AG09309 (cell line): Measurements from ENCODE around the gene SLAMF8.

Experiments used
- DNase-seq: peaks from one replicate; pipeline ENCODE4 v3.0.0-alpha.2; 2010; ENCODE audit warnings: low read depth
- H3K4me3 ChIP-seq: 2 replicates; pipeline ENCODE4 v1.5.1; 2011; ENCODE audit warnings: mild to moderate bottlenecking, low read depth, low read length, moderate library complexity; ENCODE audit not compliant: control insufficient read depth
- CTCF ChIP-seq: IDR thresholded peaks from 2 replicates; pipeline ENCODE4 v1.5.1; 2011; ENCODE audit warnings: mild to moderate bottlenecking, low read depth, low read length, inconsistent platforms; ENCODE audit not compliant: insufficient read depth, control insufficient read depth; ENCODE audit errors: missing control alignments

SLAMF8 gene

DNA sequence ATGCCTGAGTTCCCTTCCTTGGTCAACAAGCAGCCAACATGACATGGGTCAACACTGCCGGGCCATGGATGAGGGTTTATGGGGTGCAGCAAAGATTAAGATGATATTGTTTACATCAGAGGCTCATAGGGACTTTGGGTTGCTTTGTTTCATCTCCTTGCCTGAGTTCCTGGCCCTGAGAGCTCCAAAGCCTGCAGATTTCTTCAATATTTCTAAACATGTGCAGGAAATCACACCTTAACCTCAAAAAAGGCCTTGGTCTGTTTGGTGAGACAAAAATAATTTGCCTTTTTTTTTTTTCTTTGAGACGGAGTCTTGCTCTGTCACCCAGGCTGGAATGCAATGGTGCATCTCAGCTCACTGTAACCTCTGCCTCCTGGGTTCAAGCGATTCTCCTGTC lies 876 bp downstream of the SLAMF8 start:
- TF ChIP-seq CTCF, result no peak
- DNase-seq, result no peak
- no peak overlapping the region for H3K4me3 ChIP-seq

GRCh38 chr1:159828176-159828575 lies 1.5 kb downstream of the SLAMF8 start:
- no peak for TF ChIP-seq CTCF
- no peak overlapping the region for H3K4me3 ChIP-seq
- DNase-seq, result no peak

DNA sequence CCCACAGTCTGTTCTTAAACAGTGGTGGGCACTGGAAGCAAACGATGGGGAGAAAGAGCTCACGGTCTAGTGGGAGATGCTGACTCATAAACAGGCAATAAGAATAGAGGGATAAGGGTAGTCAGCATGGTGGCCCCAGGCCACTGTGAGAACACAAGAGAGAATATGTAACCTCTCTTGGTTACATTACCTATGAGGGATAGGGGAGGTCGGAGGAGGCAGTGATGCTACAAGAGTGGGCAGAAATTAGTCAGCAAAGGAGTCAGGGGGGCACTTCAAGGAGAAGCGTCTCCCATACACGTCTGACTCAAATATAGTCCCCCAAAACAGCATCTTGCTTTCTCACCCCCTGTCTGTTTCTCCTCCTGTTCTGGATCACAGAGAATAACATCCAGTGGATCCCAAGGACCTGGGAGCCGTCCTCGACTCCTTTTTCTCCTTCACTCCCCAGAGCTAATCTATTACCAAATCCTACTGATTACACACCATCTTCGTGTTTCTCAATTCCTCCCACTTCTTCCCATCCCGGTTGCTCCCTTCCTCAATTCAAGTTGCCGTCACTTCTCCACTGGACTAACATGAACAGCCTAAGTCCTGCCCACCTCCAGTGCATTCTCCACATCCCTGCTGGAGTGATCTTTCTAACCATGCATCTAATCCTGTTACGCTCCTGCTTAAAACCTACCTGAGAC lies 2.1 kb downstream of the SLAMF8 start:
- no peak overlapping the region for H3K4me3 ChIP-seq
- DNase-seq, result no peak
- TF ChIP-seq CTCF, result no peak

- no peak for DNase-seq
- TF ChIP-seq CTCF, result no peak
- H3K4me3 ChIP-seq, result no peak overlapping the region
Observed at GRCh38 chr1:159829273-159829634, 2.6 kb downstream of the SLAMF8 start.

DNA sequence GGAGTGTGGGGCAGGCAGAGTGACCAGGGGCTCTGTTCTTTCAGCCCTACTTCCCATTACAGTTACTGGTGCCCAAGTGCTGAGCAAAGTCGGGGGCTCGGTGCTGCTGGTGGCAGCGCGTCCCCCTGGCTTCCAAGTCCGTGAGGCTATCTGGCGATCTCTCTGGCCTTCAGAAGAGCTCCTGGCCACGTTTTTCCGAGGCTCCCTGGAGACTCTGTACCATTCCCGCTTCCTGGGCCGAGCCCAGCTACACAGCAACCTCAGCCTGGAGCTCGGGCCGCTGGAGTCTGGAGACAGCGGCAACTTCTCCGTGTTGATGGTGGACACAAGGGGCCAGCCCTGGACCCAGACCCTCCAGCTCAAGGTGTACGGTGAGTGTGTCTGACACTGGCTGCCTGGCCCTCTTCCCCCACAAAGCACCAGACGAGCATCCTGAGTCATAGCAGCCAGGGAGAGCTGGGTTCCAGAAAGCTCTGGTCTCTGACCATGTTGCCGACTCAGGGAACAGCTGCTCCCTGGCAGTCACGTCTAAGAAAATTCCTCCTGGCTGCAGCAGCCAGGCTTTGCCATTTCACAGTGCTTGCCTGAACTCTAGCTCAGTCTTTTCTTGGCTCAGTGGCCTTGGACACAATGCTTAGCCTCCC lies 3.3 kb downstream of the SLAMF8 start:
- H3K4me3 ChIP-seq, result no peak overlapping the region
- peak; percentile 46 for DNase-seq

DNA sequence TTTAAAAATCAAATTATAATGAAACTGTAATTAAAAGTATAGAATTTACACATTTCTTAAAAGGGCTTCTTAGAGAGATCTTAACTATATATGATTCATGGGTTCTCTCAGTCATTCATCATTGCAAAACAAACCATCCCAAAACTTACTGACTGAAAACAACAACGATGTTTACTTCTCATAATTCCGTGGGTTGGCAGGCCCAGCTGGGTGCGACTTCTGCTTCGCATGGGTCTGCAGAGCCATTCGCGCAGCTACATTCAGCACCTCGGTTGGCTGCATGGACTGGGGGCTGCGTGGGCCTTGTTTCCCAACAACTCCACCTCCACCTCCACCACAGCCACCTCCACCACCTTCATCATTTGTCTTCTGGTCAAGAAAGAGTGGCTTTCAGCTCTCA lies 4.0 kb downstream of the SLAMF8 start:
- H3K4me3 ChIP-seq, result no peak overlapping the region
- no peak for TF ChIP-seq CTCF
- no peak for DNase-seq

More for the DNA sequence above, 3.3 kb downstream of the SLAMF8 start:
- no peak for TF ChIP-seq CTCF
